HG02870 (cell line): Measurements from ENCODE around the gene GCH1.
"Not testable (repeated sequence)": the region's sequence is repeated elsewhere in the genome, so short reads cannot be mapped to it uniquely, and the experiment has no call there.

Experiments used
- ATAC-seq: cut with Tn5 transposase; IDR thresholded peaks from one replicate; pipeline ENCODE4 v1.9.1; 2021; ENCODE audit warnings: mild to moderate bottlenecking, moderate library complexity; ENCODE audit not compliant: unreplicated experiment

Gene GCH1

GRCh38 chr14:54908973-54909372 is 6.3 kb upstream of the GCH1 start:
- not testable (repeated sequence) for ATAC-seq

- no peak for ATAC-seq
These were observed 5.6 kb upstream of the GCH1 start for GRCh38 chr14:54908190-54908589.

DNA sequence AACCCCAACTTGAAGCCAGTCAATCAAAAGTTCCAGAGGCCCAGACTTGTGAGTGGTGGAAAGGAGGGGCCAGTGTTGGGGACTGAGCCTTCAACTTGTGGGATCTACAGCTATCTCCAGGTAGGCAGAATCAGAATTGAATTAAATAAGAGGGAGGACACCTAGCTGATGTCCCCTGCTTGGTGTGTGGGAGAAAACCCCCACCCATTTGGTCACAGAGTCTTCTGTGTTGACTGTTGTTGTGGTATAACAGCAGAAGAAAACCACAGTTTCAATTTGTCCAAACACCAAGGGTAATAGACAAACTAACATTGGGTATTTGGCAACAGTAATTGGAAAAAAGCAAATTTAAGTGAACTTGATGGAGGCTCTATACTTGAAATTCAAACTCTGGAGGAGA is 3.4 kb upstream of the GCH1 start:
- ATAC-seq = no peak

DNA sequence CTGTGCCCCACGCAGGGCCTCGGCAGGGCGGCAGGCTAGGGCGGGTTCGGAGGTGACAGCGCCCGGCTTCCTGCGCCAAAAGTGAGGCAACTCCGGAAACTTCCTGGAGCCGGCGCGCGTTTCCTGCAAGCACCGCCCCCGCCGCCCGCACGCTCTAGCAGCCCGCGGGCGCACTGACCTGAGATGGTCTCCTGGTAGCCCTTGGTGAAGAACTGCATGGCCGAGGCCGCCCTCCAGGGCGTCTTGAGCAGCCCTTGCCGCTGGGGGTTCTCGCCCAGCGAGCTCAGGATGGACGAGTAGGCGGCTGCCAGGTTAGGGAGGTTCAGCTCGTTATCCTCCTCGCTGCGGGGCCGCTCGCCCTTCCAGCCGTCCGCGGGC is 494 bp downstream of the GCH1 start:
- peak; percentile 51 for ATAC-seq

DNA sequence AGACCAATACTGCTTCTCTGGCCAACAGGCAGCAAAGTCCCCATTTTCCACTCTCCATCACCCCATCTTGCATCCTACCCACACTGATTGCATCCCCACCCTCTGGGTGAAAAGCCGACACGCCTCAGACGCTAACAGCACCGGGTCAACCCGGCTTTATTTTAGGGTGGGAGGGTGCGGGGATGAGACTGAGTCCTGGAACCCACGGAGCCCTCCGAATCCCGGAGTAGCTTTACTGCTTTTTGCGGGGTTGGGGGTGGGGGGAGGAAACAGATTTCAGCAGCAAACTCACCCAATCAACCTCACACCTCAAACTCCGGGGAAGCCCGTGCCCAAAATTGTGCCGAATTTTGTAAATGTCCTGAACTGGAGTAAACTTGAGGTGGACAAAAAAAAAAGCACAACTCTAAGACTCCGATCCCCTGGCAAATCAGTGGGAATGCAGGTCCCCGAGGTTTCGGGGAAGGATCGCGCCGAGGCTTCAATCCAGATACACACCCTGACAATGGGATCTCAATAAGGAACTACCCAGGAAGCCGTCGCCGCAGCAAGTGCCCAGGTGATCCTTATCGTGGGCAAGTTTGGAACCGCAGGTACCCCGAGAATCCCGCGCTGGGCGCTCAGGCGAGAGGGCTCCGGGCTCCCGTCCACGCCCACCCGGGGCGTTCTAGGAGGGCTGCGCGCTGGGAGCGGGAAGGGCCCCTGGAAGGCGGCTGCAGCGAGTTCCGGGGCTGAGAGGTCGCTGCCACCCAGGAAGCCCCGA is 1.1 kb downstream of the GCH1 start:
- ATAC-seq = no peak

DNA sequence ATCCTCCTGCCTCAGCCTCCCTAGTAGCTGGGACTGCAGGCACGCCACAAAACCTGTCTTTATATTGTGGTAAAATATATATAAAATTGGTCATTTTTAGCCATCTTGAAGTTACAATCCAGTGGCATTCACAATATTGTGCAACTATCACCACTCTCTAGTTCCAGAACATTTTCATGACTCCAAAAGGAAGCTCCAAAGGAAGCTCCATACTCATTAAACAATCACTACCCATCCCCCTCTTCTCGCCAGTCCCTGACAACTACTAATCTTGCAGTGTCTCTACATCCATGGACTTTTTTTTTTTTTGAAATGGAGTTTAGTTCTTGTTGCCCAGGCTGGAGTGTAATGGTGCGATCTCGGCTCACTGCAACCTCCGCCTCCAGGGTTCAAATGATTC is 3.1 kb downstream of the GCH1 start:
- no peak for ATAC-seq

- ATAC-seq = not testable (repeated sequence)
These were observed 4.6 kb downstream of the GCH1 start for GRCh38 chr14:54897809-54898555.

- ATAC-seq = no peak
These were observed 6.9 kb downstream of the GCH1 start for GRCh38 chr14:54895683-54896082.

- ATAC-seq = no peak
These were observed 7.6 kb downstream of the GCH1 start for GRCh38 chr14:54894995-54895394.

DNA sequence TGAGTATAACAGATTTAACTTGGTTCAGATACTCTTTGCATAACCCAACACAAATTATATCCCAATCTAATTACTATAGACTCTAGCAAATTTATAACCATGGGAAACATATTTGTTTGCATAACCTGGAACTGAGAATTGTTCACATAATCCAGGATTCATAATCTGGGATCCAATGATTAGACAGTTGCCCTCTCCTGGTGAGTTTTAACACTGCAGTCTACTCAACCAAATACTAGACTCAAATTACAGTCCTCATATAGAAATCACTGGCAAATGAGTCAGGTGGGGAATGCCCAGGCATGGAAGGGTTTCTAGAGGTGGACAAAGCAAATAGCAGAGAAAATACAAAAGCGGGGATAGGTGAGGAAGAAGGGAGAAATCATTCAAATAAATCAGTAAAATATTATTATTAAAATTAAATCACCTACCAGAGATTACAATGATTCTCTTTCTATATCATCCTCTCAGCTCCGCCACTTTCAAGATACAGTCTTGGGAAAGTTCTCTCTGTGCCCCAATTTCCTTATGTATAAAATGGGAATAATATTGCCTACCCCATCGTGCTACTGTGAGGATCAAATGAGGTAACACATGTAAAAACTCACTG is 9.4 kb downstream of the GCH1 start:
- no peak for ATAC-seq

DNA sequence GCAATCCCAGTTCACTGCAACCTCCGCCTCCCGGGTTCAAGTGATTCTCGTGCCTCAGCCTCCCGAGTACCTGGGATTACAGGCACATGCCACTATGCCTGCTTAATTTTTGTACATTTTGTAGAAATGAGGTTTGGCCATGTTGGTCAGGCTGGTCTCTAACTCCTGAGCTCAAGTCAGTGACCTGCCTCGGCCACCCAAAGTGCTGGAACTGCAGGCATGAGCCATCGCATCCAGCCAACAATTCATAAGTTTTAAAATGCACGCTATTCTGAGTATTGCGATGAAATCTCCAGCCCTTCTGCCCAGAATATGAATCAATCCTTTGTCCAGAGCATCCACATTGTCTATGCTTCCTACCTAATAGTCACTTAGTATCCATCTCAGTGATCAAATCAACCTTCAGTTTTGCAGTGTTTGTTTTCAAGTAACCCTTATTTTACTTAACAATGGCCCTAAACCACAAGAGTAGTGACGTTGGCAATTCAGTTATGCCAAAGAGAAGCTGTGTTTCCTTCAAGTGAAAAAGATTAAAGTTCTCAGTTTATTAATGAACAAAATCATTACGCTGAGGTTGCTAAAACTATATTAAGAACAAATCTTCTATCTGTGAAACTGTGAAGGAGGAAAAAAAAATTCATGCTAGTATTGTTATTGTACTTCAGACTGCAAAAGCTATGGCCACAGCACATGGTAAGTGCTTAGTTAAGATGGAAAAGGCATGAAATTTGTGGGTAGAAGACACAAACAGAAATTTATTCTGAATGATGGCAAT is 11.0 kb downstream of the GCH1 start:
- ATAC-seq = no peak

DNA sequence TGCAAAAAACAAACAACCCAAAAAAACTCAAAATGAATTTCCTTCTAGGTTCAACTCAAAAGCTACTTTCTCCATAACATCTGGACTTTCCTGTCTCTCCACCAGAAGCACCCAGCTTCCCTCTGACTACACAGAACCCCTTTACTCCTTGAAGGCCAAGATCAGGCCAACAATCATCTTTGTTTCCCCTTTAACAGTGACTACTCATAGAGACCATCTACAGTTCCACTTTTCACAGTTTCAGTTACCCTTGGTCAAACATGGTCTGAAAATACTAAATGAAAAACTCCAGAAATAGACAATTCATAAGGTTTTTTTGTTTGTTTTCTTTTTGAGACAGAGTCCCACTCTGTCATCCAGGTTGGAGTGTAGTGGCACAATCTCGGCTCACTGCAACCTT is 11.8 kb downstream of the GCH1 start:
- peak; percentile 78 for ATAC-seq

- no peak for ATAC-seq
These were observed 12.7 kb downstream of the GCH1 start for GRCh38 chr14:54889919-54890318.

GRCh38 chr14:54882521-54882920 is 20.1 kb downstream of the GCH1 start:
- ATAC-seq = no peak

DNA sequence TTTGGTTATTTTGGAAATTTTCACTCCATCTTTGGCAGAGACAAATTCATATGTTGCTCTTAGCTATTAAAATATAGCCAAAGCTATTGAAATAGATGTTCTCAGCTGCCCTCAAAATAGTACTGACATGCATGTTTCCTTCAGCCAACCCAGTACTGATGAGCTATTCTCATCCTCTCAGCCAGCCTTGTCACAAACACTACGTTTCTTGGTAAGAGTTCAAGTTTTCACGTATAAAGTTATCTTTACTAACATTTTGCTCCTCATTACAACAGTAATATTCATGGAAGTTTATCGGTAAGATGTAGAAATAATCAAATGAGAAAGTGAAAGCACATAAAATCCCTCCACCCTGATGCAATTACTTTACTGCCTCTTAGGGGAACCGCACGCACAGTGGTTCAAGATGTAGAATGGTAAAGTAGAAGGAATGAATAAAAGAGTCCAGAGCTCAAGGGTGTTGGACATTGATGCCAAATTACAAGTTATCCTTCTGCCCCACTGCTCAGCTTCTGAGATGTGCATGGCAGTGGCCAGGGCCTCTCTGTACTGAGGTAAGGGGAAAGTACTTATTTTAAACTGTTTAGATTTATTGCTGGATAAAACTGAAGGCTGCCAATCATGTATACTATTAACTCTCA is 20.7 kb downstream of the GCH1 start:
- ATAC-seq = peak; percentile 33

GRCh38 chr14:54881235-54881760 is 21.3 kb downstream of the GCH1 start:
- ATAC-seq = peak; percentile 64

- no peak for ATAC-seq
These were observed 25.0 kb downstream of the GCH1 start for GRCh38 chr14:54877703-54878021.

DNA sequence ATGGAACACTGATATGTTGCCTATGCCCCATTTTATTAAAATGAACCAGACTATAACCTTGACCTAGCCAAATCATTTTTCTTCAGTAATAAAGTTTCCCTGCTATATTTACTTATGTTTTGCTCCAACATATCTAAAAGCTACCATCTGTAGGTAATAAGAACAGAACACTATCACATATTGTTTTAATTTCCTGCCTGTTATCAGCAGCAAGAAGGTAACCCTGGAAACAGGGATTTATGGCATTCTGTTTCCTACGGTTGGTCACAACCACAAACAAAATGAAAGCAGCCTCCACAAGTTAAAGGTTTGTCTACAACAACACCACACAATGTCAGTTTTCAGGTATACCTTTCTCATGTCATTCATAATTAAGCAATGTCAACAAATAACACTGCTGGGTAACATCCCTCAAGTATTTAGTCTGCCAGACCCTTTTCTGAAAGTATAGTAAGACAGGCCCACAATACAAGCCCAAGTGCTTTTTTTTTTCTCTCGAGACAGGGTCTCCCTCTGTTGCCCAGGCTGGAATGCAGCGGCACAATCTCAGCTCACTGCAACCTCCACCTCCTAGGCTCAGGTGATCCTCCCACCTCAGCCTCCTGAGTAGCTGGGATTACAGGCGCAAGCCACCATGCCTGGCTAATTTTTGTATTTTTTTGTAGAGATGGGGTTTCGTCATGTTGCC is 25.5 kb downstream of the GCH1 start:
- ATAC-seq = no peak

GRCh38 chr14:54875648-54876047 is 27.0 kb downstream of the GCH1 start:
- ATAC-seq = not testable (repeated sequence)
